PC-3 (cell line): Measurements from ENCODE around the gene TIAM1.

Source experiments
- CTCF ChIP-seq: fragments of 300-600 bp; sonication (generic); conservative IDR thresholded peaks from 2 replicates; pipeline ENCODE4 v1.5.1; 2017; ENCODE audit warnings: antibody characterized with exemption, low read depth, mild to moderate bottlenecking, low read length
- EZH2 ChIP-seq: fragments of 300-600 bp; sonication (generic); IDR thresholded peaks from one replicate; pipeline ENCODE4 v1.6.1; 2017; ENCODE audit warnings: antibody characterized with exemption, mild to moderate bottlenecking, low read length; ENCODE audit not compliant: unreplicated experiment
- EZH2phosphoT487 ChIP-seq: fragments of 300-600 bp; sonication (generic); IDR thresholded peaks from 2 replicates; pipeline ENCODE4 v1.6.1; 2018; ENCODE audit warnings: mild to moderate bottlenecking, antibody characterized with exemption, low read length, borderline replicate concordance

GRCh38 chr21:31203431-31204054 lies 140.5 kb downstream of the TIAM1 start:
- TF ChIP-seq CTCF (no peak), EZH2 (no peak), EZH2phosphoT487 (no peak)
